Tibial nerve (tissue), 4 donors: Measurements from ENCODE around the gene TP53AIP1.

Experiments used
- CTCF ChIP-seq, 5 experiments: fragments of 200-600 bp in 3 of 5; fragments of 450-650 bp in 2 of 5; sonication (generic) in 3 of 5; IDR thresholded peaks; one replicate each; pipeline ENCODE4 v1.5.1; 2016 to 2019; ENCODE audit warnings: antibody characterized with exemption in 5 of 5, mild to moderate bottlenecking in 3 of 5, moderate library complexity in 2 of 5
- EP300 ChIP-seq, 2 donors: sonication (generic); formaldehyde crosslinking; IDR thresholded peaks; one replicate each; pipeline ENCODE4 v1.6.1; 2017; ENCODE audit warnings: antibody characterized with exemption in 2 of 2, mild to moderate bottlenecking in 1 of 2
- POLR2A ChIP-seq, 2 donors: fragments of 450-650 bp; IDR thresholded peaks; one replicate each; pipeline ENCODE4 v1.6.1; 2017; ENCODE audit warnings: antibody characterized with exemption in 2 of 2, mild to moderate bottlenecking in 2 of 2, moderate library complexity in 2 of 2

GRCh38 chr11:128963744-128964325, 21.2 kb upstream of the TP53AIP1 start:
- TF ChIP-seq POLR2A (IDR thresholded peaks at IDR 0.05) (no peak), CTCF (IDR thresholded peaks at IDR 0.05) (no peak), EP300 (IDR thresholded peaks at IDR 0.05) (no peak)
